ENCODE measurements around the gene XPO5.

GRCh38 chr6:43608310-43608763 is 32.5 kb upstream of the XPO5 start:
- TF ChIP-seq, protein P1, sequence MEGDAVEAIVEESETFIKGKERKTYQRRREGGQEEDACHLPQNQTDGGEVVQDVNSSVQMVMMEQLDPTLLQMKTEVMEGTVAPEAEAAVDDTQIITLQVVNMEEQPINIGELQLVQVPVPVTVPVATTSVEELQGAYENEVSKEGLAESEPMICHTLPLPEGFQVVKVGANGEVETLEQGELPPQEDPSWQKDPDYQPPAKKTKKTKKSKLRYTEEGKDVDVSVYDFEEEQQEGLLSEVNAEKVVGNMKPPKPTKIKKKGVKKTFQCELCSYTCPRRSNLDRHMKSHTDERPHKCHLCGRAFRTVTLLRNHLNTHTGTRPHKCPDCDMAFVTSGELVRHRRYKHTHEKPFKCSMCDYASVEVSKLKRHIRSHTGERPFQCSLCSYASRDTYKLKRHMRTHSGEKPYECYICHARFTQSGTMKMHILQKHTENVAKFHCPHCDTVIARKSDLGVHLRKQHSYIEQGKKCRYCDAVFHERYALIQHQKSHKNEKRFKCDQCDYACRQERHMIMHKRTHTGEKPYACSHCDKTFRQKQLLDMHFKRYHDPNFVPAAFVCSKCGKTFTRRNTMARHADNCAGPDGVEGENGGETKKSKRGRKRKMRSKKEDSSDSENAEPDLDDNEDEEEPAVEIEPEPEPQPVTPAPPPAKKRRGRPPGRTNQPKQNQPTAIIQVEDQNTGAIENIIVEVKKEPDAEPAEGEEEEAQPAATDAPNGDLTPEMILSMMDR (IDR thresholded peaks at IDR 0.05) = peak; percentile 38 to 73 (median 63)
- TF ChIP-seq EP300 (IDR thresholded peaks at IDR 0.05) = no peak

Data from sigmoid colon (tissue), 4 donors.